Measurements from ENCODE around the gene ADAD2.

DNA sequence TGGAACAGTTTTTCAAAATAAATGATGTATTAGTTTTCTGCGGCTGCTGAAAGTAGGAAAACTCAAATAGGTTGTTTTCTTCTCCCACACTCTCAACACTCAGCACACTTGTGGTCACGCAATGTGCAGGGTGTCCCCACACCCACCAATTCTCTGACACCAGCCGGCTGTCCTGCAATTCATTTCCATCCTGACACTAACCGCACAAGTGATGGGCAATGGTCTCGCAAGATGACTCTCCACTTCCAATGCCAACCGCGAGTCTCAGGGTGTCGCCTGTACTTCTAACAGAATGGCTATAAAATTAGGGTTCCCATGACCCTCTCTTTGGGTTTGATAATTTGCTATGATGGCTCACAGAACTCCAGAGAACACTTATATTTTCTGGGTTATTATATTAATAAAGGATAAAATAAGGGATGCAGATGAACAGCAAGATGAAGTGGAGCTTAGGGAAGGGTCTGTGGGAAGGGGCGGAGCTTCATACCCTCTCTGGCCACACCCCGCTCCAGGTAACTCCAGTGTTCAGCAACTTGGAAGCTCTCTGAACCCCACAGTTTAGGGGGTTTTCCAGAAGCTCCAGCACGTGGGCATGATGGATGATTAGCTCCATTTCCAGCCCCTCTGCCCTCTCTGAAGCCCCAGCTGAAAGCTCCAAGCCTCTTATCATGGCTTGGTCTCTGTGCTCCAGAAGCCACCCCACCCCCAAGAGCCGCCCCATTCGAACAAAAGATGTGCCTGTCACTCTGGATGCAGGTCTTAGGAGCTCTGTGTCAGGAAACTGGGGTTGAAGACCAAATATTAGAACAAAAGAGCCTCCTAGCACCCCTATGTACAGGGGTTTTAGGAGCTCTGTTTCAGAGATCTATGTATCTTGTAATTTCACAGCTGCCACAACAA lies 23.9 kb upstream of the ADAD2 start:
- TF ChIP-seq CTCF (IDR thresholded peaks at IDR 0.05 in 2 of 3, conservative IDR thresholded peaks at IDR 0.05 in 1 of 3; ENCODE audit: control insufficient read depth in 2 of 3, extremely low read depth in 1 of 3, insufficient read depth in 1 of 3, low read depth in 3 of 3, low read length in 3 of 3): no peak
- TF ChIP-seq POLR2A (IDR thresholded peaks at IDR 0.05; ENCODE audit: low read depth, low read length): no peak

Data from GM12878 (cell line).